Testis (tissue), 3 donors: ENCODE results near the gene BARHL2. TPM values are rescaled to one million over a fixed set of nuclear protein-coding genes. Genes with fewer than 3 reads are reported as not detected.

Experiments used
- DNase-seq: peaks from one replicate; pipeline ENCODE4 v3.0.0-alpha.2; 2019
- H3K27ac ChIP-seq, 2 donors: fragments of 200-600 bp; sonication (generic); one replicate each; pipeline ENCODE4 v1.5.1; 2019
- H3K27me3 ChIP-seq: fragments of 200-600 bp; sonication (generic); one replicate; pipeline ENCODE4 v1.5.1; 2019
- H3K36me3 ChIP-seq: fragments of 200-600 bp; sonication (generic); one replicate; pipeline ENCODE4 v1.5.1; 2017; ENCODE audit warnings: low read depth; ENCODE audit errors: missing control alignments
- H3K4me1 ChIP-seq: fragments of 200-600 bp; sonication (generic); one replicate; pipeline ENCODE4 v1.5.1; 2019
- H3K4me3 ChIP-seq, 2 donors: fragments of 200-600 bp; sonication (generic); one replicate each; pipeline ENCODE4 v1.5.1; 2017 to 2019
- H3K9me3 ChIP-seq: fragments of 200-600 bp; sonication (generic); one replicate; pipeline ENCODE4 v1.5.1; 2017
- CTCF ChIP-seq, 3 experiments: fragments of 450-650 bp in 2 of 3; fragments of 200-600 bp in 1 of 3; sonication (generic) in 1 of 3; IDR thresholded peaks; one replicate each; pipeline ENCODE4 v1.5.1; 2016 to 2019; ENCODE audit warnings: antibody characterized with exemption in 3 of 3, mild to moderate bottlenecking in 2 of 3, moderate library complexity in 1 of 3
- POLR2A ChIP-seq: fragments of 450-650 bp; IDR thresholded peaks from one replicate; pipeline ENCODE4 v1.6.1; 2017; ENCODE audit warnings: antibody characterized with exemption, mild to moderate bottlenecking, moderate library complexity
- WGBS, 2 donors: methylation state at CpG; one replicate each; pipeline ENCODE4 v1.1.5; 2018; 5-methylcytosine and 5-hydroxymethylcytosine counted together
- intact Hi-C: fragments of 100-400 bp; cut with DNase I; formaldehyde crosslinking; loops from one replicate; pipeline ENCODE4 v1.15.1; 2023; ENCODE audit warnings: low total_unique reads
- polyA plus RNA-seq: library from polyadenylated mRNA; stranded (reverse); fragments of 350-450 nt; fragmentation: Illumina TruSeq; extraction: RNeasy Lipid Tissue Mini Kit (QIAGEN cat#74804); gene quantifications from one replicate; pipeline ENCODE4 v1.2.3, GENCODE V29; 2014; ENCODE audit warnings: low read depth, low replicate concordance; ENCODE audit not compliant: insufficient read depth
- total RNA-seq, 2 donors: library from RNA; depleted of rRNA; stranded (reverse); fragments of >200 nt; gene quantifications; one replicate each; pipeline ENCODE4 v1.2.3, GENCODE V29; 2016

Gene BARHL2
- total and polyA plus RNA-seq, 3 donors from 2014 or later: 3.5 to 6.3 (median 5.6) TPM

DNA sequence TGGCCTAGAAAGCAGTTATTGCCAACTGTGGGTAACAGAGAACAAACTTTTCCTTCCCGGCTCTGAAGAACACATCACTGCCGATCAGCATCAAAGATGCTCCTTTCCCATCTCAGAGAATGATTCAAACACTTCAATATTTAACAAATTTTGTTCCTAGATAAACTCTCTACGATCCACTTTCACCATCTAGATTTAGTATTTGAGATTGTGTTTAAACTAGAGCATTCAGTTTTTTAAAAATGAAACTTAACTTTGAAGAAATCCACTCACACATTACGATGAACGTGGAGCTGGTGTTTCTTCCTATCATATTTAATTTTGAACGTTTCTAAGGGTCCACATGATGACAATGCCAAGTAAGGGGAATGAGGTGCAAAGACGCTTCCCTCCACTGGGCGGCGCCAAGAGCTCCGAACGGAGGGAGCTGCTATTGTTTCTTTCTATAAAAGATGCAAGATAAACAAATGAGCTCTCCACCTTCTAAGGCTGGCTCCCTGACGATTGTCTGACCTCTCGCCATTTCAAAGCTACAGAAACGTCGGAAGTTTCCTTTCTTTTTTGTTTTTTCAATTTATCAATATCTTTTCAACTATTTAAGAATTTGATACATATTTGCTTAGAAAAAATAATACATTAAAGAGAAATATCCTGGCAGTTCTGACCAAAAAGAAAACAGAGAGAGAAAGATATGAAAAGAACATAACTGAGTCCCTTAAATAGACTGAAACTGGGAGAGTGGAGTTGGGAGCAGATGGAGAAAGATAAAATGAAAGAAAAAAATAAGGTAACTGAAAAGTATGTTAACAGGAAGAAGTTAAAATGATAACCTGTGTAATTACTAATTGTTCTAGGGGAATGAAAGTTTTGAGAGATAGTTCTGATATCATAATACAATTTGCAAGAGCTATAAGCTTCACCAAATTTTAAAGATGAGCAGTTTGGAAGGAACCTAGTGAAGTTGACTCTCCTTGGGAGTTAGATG, 4.4 kb upstream of the BARHL2 start:
- H3K36me3 ChIP-seq: no peaks in the 10 kb centered on the region
- peak; percentile 57 for DNase-seq
- H3K27ac ChIP-seq: no peak overlapping the region
- 4 to 7% methylated on average over 15 of the region's 15 CpGs for WGBS, 2 donors
- peaks cover 6% of the 10 kb centered on the region for H3K4me1 ChIP-seq
- H3K27me3 ChIP-seq: peaks cover 4% of the 10 kb centered on the region
- no peak overlapping the region for H3K4me3 ChIP-seq
- peak in 2 of 3 experiments; percentile 54 to 67 for TF ChIP-seq CTCF (IDR thresholded peaks at IDR 0.05)
- no peak for TF ChIP-seq POLR2A
- H3K9me3 ChIP-seq: no peaks in the 10 kb centered on the region
- intact Hi-C loops: no loop called here

GRCh38 chr1:90720145-90720636, 3.1 kb upstream of the BARHL2 start:
- H3K36me3 ChIP-seq: no peaks in the 10 kb centered on the region
- intact Hi-C loops: no loop called here
- 9 to 12% methylated on average over 14 of the region's 14 CpGs for WGBS, 2 donors
- no peaks in the 10 kb centered on the region for H3K9me3 ChIP-seq
- no peak for TF ChIP-seq CTCF (IDR thresholded peaks at IDR 0.05)
- TF ChIP-seq POLR2A: no peak
- H3K4me3 ChIP-seq: no peak overlapping the region
- no peak for DNase-seq
- no peak overlapping the region for H3K27ac ChIP-seq
- peaks cover 6% of the 10 kb centered on the region for H3K4me1 ChIP-seq
- peaks cover 3% of the 10 kb centered on the region for H3K27me3 ChIP-seq

DNA sequence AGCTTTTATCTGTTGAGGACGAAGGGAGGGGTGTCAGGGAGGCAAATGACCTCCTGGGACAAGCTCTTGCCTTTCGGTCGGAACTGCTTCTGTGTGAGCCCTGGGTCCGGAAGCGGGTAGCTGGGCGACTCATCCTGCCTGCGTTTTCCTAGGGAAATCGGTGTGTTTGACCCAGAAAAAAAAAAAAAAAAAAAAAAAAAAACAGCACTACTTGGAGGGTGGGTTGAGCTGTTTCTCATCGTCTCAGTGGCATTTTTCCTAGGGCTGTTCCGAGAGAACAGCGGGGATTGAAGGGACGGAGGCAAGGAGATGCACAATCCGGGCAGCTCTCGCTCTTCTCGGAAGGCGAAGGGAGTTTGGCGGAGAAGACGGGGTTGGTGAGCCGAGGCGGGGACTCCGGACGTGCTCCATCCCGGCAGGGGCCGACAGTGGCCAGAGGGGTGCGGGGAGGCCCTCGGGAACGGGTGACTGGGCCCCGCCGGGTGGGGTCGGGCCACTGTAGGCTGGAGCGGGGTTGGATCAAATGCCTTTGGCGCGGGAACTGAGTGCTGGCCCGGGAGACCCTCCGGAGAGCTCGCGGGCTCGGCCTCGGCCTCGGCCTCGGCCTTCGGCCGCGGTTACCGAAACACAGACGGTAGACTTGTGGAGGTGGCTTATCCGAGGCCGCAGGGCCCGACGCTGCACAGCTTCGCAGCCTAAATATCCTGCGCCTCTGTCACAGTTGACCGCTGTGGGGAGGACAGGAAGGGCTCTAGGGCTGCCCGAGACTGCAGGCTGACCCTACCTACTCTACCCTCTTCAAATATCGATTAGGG, 2.4 kb upstream of the BARHL2 start:
- H3K36me3 ChIP-seq: no peaks in the 10 kb centered on the region
- H3K27ac ChIP-seq: no peak overlapping the region
- H3K4me3 ChIP-seq: peak overlapping the region in 1 of 2 donors; percentile 40
- no peak for DNase-seq
- peaks cover 6% of the 10 kb centered on the region for H3K4me1 ChIP-seq
- H3K9me3 ChIP-seq: no peaks in the 10 kb centered on the region
- H3K27me3 ChIP-seq: peaks cover 3% of the 10 kb centered on the region
- TF ChIP-seq POLR2A: no peak
- no peak for TF ChIP-seq CTCF (IDR thresholded peaks at IDR 0.05)
- intact Hi-C loops: no loop called here
- WGBS, 2 donors: 4 to 6% methylated on average over 31 to 51 of the region's 55 CpGs

DNA sequence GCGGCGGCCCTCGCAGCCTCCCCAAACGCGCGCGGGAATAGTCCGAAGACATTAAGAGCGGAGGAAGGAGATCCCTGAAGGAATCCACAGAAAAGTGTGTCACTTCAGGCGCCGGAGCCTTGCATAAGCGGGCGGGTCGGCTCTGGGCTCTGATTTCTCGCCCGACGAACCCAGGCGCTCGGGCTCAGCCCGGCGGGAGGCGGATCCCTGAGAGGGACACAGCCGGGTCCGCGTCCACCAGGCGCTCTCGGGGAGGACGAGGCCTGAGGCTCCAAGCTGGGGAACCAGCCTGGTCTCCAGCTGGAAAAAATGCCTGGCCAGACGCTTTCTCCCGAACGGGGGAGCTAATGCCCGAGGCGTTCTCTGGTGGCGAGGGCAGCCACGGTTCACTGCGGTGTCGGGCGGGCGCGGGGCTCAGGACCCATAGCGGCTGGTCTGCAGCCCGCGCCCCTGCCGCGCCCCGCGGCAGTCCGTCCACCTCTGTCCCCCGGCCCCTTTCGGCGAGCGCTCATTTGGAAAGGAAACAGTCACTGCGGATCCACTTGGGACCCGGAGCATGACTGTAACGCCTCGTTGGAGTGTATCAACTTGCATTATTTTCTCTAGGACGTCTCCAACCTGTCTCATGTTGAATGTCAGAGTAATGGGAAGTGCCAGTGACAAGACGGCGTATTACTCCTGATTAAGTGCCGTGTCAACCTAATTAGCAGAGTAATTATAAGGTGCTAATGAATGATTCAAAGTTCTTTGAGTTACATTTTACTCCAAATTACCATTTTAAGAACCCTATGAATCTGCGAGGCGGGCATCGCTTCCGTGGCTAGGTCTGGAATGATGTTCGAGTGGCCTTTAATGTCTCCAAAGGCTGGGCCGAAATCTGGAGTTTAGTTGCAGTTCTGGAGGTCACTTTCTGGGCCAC, 1.6 kb upstream of the BARHL2 start:
- Histone ChIP-seq H3K27me3 (peaks cover 3% of the 10 kb centered on the region), H3K36me3 (no peaks in the 10 kb centered on the region), H3K4me1 (peaks cover 6% of the 10 kb centered on the region), H3K27ac (no peak overlapping the region), H3K9me3 (no peaks in the 10 kb centered on the region), H3K4me3 (peak overlapping the region; percentile 34 to 40)
- no peak for DNase-seq
- intact Hi-C loops: no loop called here
- no peak for TF ChIP-seq CTCF (IDR thresholded peaks at IDR 0.05)
- TF ChIP-seq POLR2A: no peak
- WGBS, 2 donors: 2% methylated on average over 45 to 53 of the region's 66 CpGs
